ENCODE data around the gene DACT1. TPM values are rescaled to one million over a fixed set of nuclear protein-coding genes. Genes with fewer than 3 reads are reported as not detected.
A peak's percentile ranks its signal among the peaks of the same experiment; 100 is the strongest.

Gene DACT1
- total RNA-seq, 2 experiments from 2014 or later: 1.2 TPM

DNA sequence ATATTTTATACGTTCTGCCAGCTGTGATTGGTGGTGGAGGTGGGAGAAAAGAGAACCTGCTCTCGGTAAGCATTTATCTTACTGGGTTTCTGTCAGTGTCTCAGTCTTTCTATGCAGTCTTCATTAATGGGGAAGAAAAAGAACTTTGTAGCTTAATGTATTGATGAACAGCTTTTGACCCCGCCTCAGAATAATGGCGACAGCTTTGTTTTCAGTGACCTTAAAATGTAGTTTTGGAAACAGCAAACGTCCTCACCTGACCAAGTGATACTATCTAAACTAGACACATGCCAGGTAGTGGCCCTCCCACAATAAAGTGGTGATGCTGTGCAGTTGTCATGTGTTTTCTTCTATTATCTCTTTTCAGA, 1.4 kb downstream of the DACT1 start:
- POLR2A ChIA-PET: no interaction called here
- peak overlapping the region; percentile 70 for H3K4me3 Mint-ChIP-seq
- CTCF ChIA-PET: interaction anchor here (1.0 to 1.4 kb wide), 3 partner anchors 15 to 138 kb away, joined by 3 to 6 read pairs (median 4); no protein-coding TSS in a partner anchor
- no peaks in the 10 kb centered on the region for H3K9me3 Mint-ChIP-seq
- peaks cover 2% of the 10 kb centered on the region for H3K36me3 Mint-ChIP-seq (ENCODE audit: low read depth)
- peaks cover 43% of the 10 kb centered on the region for H3K4me1 Mint-ChIP-seq
- peaks cover 45% of the 10 kb centered on the region for H3K27me3 Mint-ChIP-seq
- no peak overlapping the region for H3K27ac Mint-ChIP-seq
- DNase-seq: no peak

DNA sequence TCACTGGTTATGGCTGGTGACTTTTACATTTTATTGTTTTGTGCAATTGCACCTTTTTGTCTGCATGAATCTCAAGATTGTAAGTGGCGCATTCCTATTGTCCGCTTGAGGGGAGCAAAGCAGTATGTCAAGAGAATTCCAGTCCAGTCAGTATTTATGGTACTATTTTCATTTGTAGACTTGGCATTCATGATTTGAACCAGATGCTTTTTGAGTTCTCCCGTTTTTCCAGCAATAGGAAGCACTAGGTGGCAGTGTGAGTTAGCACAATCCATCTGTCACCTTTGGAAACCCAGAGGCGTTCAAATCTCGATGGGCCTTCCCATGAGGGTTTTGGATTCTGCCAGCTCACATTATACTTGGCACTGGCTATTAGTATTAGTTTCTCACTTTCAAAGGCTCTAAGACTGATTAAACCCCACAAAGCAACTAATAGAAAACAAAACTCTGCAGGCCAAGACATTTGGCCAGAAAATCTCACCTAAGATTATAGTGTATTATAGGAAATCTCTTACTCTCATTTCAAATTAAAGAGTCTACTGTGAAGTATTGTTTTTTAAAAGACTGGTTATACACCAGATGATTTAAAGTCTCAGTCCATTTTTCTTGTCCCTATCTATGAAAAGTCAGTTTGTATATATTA, 2.2 kb downstream of the DACT1 start:
- peaks cover 39% of the 10 kb centered on the region for H3K4me1 Mint-ChIP-seq
- no peak overlapping the region for H3K27ac Mint-ChIP-seq
- H3K36me3 Mint-ChIP-seq (ENCODE audit: low read depth): peaks cover 2% of the 10 kb centered on the region
- DNase-seq: no peak
- H3K27me3 Mint-ChIP-seq: peaks cover 37% of the 10 kb centered on the region
- POLR2A ChIA-PET: no interaction called here
- peak overlapping the region; percentile 70 for H3K4me3 Mint-ChIP-seq
- H3K9me3 Mint-ChIP-seq: no peaks in the 10 kb centered on the region
- CTCF ChIA-PET: interaction anchor here (1.0 to 1.4 kb wide), 2 partner anchors 14 to 139 kb away, joined by 4 to 6 read pairs; no protein-coding TSS in a partner anchor

DNA sequence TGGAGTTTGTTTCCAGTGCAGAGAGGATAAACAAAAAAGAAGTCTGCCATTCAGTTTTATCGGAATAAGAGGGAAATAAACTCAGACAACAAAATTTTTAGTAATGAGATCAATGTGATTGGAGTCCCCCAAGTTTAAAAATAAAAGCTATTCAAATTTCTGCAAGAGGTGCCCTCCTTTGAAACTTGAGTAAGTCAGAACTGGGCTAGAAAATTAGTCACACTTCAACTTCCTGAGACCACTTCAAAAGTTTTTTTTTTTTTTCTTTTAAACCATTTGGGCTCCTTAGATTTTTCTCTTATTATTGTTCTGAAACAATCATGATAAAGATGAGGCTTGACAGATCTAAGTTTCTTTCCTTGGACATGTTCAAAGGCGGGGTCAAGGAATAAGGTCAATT, 3.2 kb downstream of the DACT1 start:
- H3K27ac Mint-ChIP-seq: no peak overlapping the region
- H3K9me3 Mint-ChIP-seq: no peaks in the 10 kb centered on the region
- no peak overlapping the region for H3K4me3 Mint-ChIP-seq
- CTCF ChIA-PET: interaction anchor here (1.1 kb wide), 1 partner anchor 147 kb away, joined by 3 read pairs; no protein-coding TSS in a partner anchor
- H3K27me3 Mint-ChIP-seq: peaks cover 32% of the 10 kb centered on the region
- no peak for DNase-seq
- POLR2A ChIA-PET: no interaction called here
- peaks cover 34% of the 10 kb centered on the region for H3K4me1 Mint-ChIP-seq
- H3K36me3 Mint-ChIP-seq (ENCODE audit: low read depth): peaks cover 2% of the 10 kb centered on the region

DNA sequence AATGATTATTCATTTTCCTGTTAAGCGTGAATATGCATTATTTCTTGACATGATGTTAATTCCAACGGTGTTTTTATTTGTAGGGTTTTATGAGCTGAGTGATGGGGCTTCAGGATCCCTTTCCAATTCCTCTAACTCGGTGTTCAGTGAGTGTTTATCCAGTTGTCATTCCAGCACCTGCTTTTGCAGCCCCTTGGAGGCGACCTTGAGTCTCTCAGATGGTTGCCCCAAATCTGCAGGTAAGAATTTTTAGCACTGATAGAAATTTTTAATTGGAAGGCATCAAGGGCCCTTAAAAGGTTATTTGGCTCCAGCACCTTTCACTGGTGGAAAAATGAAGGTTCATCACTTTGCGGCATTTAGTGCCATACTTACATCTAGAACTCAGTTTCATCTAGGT, 3.7 kb downstream of the DACT1 start:
- Mint-ChIP-seq H3K4me1 (peaks cover 30% of the 10 kb centered on the region), H3K4me3 (no peak overlapping the region), H3K27me3 (peaks cover 27% of the 10 kb centered on the region), H3K27ac (no peak overlapping the region), H3K9me3 (no peaks in the 10 kb centered on the region), H3K36me3 (ENCODE audit: low read depth) (peaks cover 2% of the 10 kb centered on the region)
- ChIA-PET POLR2A (no interaction called here), CTCF (interaction anchor here (1.1 to 1.8 kb wide), 2 partner anchors 10 to 147 kb away, joined by 3 to 8 read pairs; no protein-coding TSS in a partner anchor)
- no peak for DNase-seq

DNA sequence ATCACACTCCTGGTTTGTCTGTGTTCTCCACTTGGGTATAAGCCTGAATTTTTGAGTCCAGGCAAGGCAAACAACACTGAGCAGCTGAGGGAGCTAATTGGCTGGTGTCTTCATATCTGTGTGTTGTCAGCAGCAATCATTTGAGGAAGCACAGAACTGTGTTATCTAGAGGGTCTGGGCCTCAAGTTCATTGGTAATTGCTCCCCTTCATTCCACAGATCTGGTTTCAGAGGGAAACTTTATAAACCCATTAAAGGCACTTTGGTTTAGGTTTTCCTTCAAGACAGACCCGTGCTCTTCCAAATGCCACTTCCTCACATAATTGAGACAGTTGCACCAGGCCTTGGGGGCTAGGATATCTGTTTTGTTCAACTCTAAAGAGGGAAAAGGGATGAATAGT, 5.6 kb downstream of the DACT1 start:
- Mint-ChIP-seq H3K9me3 (no peaks in the 10 kb centered on the region), H3K4me3 (no peak overlapping the region), H3K27ac (no peak overlapping the region), H3K4me1 (peaks cover 23% of the 10 kb centered on the region), H3K36me3 (ENCODE audit: low read depth) (peaks cover 6% of the 10 kb centered on the region), H3K27me3 (peaks cover 21% of the 10 kb centered on the region)
- ChIA-PET POLR2A (no interaction called here), CTCF (no interaction called here)
- no peak for DNase-seq

DNA sequence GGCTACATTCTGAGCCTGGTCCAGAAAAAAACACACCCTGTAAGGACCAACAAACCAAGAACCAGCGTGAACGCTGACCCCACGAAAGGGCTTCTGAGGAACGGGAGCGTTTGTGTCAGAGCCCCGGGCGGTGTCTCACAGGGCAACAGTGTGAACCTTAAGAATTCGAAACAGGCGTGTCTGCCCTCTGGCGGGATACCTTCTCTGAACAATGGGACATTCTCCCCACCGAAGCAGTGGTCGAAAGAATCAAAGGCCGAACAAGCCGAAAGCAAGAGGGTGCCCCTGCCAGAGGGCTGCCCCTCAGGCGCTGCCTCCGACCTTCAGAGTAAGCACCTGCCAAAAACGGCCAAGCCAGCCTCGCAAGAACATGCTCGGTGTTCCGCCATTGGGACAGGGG, 7.9 kb downstream of the DACT1 start:
- Mint-ChIP-seq H3K4me3 (no peak overlapping the region), H3K36me3 (ENCODE audit: low read depth) (peaks cover 6% of the 10 kb centered on the region), H3K9me3 (no peaks in the 10 kb centered on the region), H3K27me3 (peaks cover 2% of the 10 kb centered on the region), H3K4me1 (peaks cover 6% of the 10 kb centered on the region), H3K27ac (no peak overlapping the region)
- no peak for DNase-seq
- ChIA-PET CTCF (no interaction called here), POLR2A (no interaction called here)

DNA sequence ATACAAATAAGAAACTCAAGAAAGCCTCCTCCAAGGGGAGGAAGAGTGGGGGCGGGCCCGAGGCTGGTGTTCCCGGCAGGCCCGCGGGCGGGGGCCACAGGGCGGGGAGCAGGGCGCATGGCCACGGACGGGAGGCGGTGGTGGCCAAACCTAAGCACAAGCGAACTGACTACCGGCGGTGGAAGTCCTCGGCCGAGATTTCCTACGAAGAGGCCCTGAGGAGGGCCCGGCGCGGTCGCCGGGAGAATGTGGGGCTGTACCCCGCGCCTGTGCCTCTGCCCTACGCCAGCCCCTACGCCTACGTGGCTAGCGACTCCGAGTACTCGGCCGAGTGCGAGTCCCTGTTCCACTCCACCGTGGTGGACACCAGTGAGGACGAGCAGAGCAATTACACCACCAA, 8.7 kb downstream of the DACT1 start:
- Mint-ChIP-seq H3K27me3 (no peaks in the 10 kb centered on the region), H3K27ac (no peak overlapping the region), H3K9me3 (no peaks in the 10 kb centered on the region), H3K36me3 (ENCODE audit: low read depth) (peaks cover 6% of the 10 kb centered on the region), H3K4me3 (no peak overlapping the region), H3K4me1 (peaks cover 6% of the 10 kb centered on the region)
- POLR2A ChIA-PET: no interaction called here
- CTCF ChIA-PET: no interaction called here
- no peak for DNase-seq

DNA sequence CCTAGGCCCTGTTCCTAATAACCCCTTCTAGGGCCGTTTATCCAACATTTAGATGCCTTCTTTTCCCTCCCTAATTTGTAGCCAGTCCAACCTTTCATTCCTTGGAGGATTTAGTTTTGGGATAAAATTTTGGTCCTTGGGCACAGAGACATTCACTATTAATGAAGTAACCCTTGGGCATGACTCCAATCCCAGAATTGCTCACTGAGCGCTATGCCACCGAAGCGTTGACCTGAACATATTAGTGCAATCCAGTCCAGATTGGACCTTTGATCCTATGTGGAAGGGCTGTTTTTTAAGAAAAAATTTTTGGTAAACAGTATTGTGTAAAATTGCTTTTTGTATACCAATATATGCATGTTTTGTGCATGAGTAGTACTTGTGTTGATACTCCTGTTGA, 10.0 kb downstream of the DACT1 start:
- Mint-ChIP-seq H3K27me3 (no peaks in the 10 kb centered on the region), H3K27ac (no peak overlapping the region), H3K9me3 (no peaks in the 10 kb centered on the region), H3K4me1 (peaks cover 9% of the 10 kb centered on the region), H3K36me3 (ENCODE audit: low read depth) (peaks cover 3% of the 10 kb centered on the region), H3K4me3 (no peak overlapping the region)
- ChIA-PET CTCF (no interaction called here), POLR2A (no interaction called here)
- no peak for DNase-seq

DNA sequence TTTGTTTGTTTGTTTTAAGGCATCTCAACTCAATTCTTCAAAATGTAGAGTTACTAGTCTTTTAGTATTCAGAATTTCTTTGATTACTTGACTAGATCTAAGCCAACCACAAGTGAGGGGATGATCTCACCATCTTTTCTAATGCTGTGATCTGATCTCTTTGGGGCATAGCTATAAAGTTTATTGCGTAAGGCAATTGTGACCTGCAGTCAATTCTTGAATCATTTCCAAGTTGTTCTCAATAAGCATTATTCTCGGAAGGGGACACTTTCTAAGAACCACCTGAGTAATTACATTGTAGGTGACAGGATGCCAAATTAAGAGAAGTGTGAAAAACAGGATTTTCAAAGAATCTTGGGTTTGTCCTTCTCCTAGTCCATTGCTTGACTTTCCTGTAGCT, 13.1 kb downstream of the DACT1 start:
- POLR2A ChIA-PET: no interaction called here
- Mint-ChIP-seq H3K36me3 (ENCODE audit: low read depth) (peaks cover 3% of the 10 kb centered on the region), H3K9me3 (no peaks in the 10 kb centered on the region), H3K4me3 (no peak overlapping the region), H3K27ac (no peak overlapping the region), H3K4me1 (peaks cover 9% of the 10 kb centered on the region), H3K27me3 (peaks cover 4% of the 10 kb centered on the region)
- CTCF ChIA-PET: interaction anchor here (2.0 kb wide), 1 partner anchor 9 kb away, joined by 8 read pairs; no protein-coding TSS in a partner anchor
- no peak for DNase-seq

DNA sequence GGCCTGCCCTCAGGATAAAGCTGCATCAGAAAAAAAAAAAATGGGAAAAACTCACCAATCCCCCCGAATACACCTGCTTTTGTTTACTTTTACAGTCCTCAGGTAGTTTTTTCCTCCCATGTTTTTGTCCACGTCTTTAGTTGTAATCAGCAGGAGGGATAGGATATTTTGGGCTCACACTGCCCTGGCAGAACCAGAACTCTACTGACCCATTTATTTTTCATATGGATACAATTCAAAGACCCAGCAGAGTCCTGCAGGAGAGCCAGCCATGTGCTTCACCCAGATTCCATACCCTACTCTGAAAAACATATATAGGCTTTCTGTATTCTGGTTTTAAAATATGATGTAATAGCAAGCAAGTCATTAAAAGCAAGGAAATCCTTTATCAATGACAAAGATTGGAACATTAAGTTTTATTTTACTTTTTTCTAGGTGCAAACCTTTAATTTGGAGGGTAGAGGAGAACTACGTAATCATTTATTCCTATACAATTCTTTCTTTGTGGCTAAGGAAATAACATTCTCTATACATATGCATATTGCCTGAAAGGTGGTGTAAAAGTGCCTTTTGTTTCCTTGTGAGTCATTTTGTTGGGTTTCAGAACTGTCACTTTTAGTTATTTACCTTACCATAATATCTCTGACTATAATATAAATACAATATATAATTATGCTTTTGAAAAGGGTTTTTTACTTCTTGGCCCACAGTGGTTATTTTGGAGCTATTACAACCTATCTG, 19.1 kb downstream of the DACT1 start:
- DNase-seq: no peak
- H3K27me3 Mint-ChIP-seq: peaks cover 4% of the 10 kb centered on the region
- POLR2A ChIA-PET: no interaction called here
- no peak overlapping the region for H3K27ac Mint-ChIP-seq
- CTCF ChIA-PET: no interaction called here
- peaks cover 4% of the 10 kb centered on the region for H3K4me1 Mint-ChIP-seq
- no peaks in the 10 kb centered on the region for H3K36me3 Mint-ChIP-seq (ENCODE audit: low read depth)
- H3K4me3 Mint-ChIP-seq: no peak overlapping the region
- no peaks in the 10 kb centered on the region for H3K9me3 Mint-ChIP-seq

DNA sequence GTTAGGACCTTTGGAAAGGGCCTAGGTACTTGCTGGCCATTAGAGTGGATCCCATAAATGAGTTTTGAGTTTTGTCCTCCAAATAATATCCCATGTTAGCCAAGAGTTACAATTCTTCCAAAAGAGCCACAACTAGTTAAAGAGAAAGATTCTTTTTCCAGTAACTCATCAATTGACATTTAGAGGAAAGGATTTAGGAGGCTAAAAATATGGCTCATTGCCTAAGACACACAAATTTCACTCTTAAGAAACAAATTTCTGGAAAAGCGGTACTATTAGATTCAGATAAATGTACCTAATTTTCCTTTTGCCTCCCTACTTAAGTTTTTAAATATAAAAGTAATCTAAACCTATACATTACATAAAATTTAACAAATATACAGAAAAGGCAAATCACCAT, 21.3 kb downstream of the DACT1 start:
- Mint-ChIP-seq H3K9me3 (no peaks in the 10 kb centered on the region), H3K36me3 (ENCODE audit: low read depth) (no peaks in the 10 kb centered on the region), H3K27ac (no peak overlapping the region), H3K27me3 (no peaks in the 10 kb centered on the region), H3K4me3 (no peak overlapping the region), H3K4me1 (peaks cover 15% of the 10 kb centered on the region)
- no peak for DNase-seq
- ChIA-PET POLR2A (no interaction called here), CTCF (no interaction called here)

DNA sequence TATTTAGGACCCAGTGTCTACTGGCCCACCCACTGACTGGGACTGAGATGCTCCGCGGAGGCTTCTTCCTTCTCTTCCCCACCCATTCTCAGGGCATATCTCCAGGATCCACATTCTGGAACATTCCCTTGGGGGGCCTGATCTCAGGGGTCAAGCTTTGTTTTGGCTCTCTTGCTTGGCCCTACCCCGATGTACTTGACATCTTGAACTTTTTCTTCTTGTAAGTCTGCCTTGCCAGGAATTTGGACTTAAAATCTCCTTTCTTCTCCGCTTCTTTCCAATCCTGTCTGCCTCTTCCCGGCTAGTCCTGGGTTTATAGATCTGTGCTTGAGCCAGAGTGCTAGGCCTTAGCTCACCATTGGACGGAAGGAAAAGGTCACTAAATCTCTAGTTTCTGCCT, 22.1 kb downstream of the DACT1 start:
- no peaks in the 10 kb centered on the region for H3K36me3 Mint-ChIP-seq (ENCODE audit: low read depth)
- POLR2A ChIA-PET: no interaction called here
- H3K4me3 Mint-ChIP-seq: no peak overlapping the region
- no peaks in the 10 kb centered on the region for H3K9me3 Mint-ChIP-seq
- no peak overlapping the region for H3K27ac Mint-ChIP-seq
- no peak for DNase-seq
- H3K4me1 Mint-ChIP-seq: peaks cover 15% of the 10 kb centered on the region
- H3K27me3 Mint-ChIP-seq: no peaks in the 10 kb centered on the region
- CTCF ChIA-PET: no interaction called here

DNA sequence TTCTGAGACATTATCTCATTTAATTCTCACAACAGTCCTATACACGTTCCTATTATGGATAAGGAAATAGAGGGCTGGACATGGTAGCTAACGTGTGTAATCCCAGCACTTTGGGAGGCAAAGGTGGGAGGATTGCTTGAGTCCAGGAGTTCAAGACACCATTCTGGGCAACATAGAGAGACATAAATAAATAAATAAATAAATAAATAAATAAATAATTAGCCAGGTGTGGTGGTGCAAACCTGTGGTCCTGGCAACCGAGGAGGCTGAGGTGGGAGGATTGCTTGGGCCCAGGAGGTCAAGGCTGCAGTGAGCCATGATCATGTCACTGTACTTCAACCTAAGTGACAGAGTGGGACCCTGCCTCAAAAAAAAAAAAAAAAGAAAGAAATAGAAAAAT, 22.6 kb downstream of the DACT1 start:
- no peaks in the 10 kb centered on the region for H3K36me3 Mint-ChIP-seq (ENCODE audit: low read depth)
- CTCF ChIA-PET: interaction anchor here (0.6 kb wide), 1 partner anchor 124 kb away, joined by 3 read pairs; no protein-coding TSS in a partner anchor
- no peak overlapping the region for H3K27ac Mint-ChIP-seq
- no peaks in the 10 kb centered on the region for H3K27me3 Mint-ChIP-seq
- POLR2A ChIA-PET: no interaction called here
- no peak overlapping the region for H3K4me3 Mint-ChIP-seq
- H3K9me3 Mint-ChIP-seq: no peaks in the 10 kb centered on the region
- no peak for DNase-seq
- H3K4me1 Mint-ChIP-seq: peaks cover 15% of the 10 kb centered on the region
